Motor neuron (in vitro differentiated cells): Measurements from ENCODE around the gene PPP1CA. TPM values are rescaled to one million over a fixed set of nuclear protein-coding genes. Genes with fewer than 3 reads are reported as not detected.

ENCODE experiments used
- ATAC-seq, 8 experiments: fragments of 200-7000 bp; cut with Tn5 transposase; replicated peaks in 6 of 8; 2 replicates each; pipeline ENCODE4 v1.8.0; 2021; ENCODE audit warnings: mild to moderate bottlenecking in 8 of 8, moderate library complexity in 8 of 8
- H3K27ac ChIP-seq, 2 donors: fragments of 250-450 bp; sonication (Bioruptor Pico); 2 replicates each; pipeline ENCODE4 v1.9.0; 2021; ENCODE audit warnings: antibody characterized with exemption in 2 of 2, mild to moderate bottlenecking in 2 of 2, moderate library complexity in 1 of 2
- H3K4me1 ChIP-seq, 2 donors: fragments of 250-450 bp; sonication (Bioruptor Pico); replicated peaks in 1 of 2; 2 replicates each; pipeline ENCODE4 v1.6.1; 2021; ENCODE audit warnings: antibody characterized with exemption in 2 of 2, mild to moderate bottlenecking in 2 of 2, moderate library complexity in 1 of 2
- H3K4me3 ChIP-seq, 5 donors: fragments of 250-450 bp; sonication (Bioruptor Pico); 2 replicates each; pipeline ENCODE4 v1.9.0; 2021; ENCODE audit warnings: antibody characterized with exemption in 5 of 5, mild to moderate bottlenecking in 5 of 5, moderate library complexity in 4 of 5
- WGBS, 10 experiments: fragments of 450-650 bp; shearing (Covaris generic); methylation state at CpG; one replicate each; pipeline ENCODE4 v1.0.0; 2022; 5-methylcytosine and 5-hydroxymethylcytosine counted together
- in situ Hi-C, 9 experiments: fragments of 400-800 bp; cut with MboI; loops; one replicate each; pipeline ENCODE4 v1.15.0; 2021; ENCODE audit warnings: low sequenced_read_pairs in 9 of 9, low pct_unique_long_range_greater_than_20kb in 2 of 9; ENCODE audit not compliant: unreplicated experiment in 9 of 9
- total RNA-seq, 8 experiments: library from RNA; unstranded; fragments of 300-600 nt; gene quantifications; 2 replicates each; pipeline versions ENCODE4 v1.2.3 to v1.2.4, GENCODE V29; 2022

Gene PPP1CA
- total RNA-seq, 8 experiments from 2014 or later: 60.9 to 162 (median 104) TPM

GRCh38 chr11:67390947-67391303, 10.7 kb downstream of the PPP1CA start:
- WGBS, 10 experiments: 0 to 60% (median 17%) methylated on average over 1 to 12 of the region's 15 CpGs; no CpG with 5 or more reads in 2 of the 10 experiments
- peak overlapping the region; percentile 77 to 90 for H3K27ac ChIP-seq
- ATAC-seq: peak in 7 of 8 experiments; percentile 2 to 19 (median 6)
- in situ Hi-C loops: loop anchor here in 1 of 9 experiments (25.0 kb wide), 1 partner anchor 96 kb away; the partner anchor contains the start of gene AIP
- H3K4me1 ChIP-seq: peaks cover 6 to 10% of the 10 kb centered on the region in 2 donors
- H3K4me3 ChIP-seq: peak overlapping the region; percentile 57 to 79 (median 59)

DNA sequence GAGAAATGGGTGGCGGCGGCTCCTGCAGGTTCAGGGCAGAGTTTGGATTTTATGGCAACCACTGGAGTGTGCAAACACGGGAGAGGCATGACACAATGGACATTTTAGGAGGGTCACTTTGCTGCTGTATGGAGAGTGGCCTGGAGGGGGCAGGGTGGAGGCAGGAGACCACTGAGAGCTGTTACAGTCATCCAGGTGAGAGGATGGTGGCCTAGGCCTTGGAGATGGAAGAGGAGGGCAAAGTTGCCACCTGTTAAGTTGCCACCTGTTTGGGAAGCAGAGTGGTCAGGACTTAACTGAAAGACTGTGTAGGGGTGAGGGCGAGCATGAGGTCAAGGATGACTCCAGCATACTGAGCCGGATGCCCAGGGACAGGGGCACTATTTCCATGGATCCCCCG, 12.2 kb downstream of the PPP1CA start:
- WGBS, 10 experiments: 50 to 100% (median 58%) methylated on average over 2 to 5 of the region's 6 CpGs; no CpG with 5 or more reads in 4 of the 10 experiments
- H3K27ac ChIP-seq: no peak overlapping the region

DNA sequence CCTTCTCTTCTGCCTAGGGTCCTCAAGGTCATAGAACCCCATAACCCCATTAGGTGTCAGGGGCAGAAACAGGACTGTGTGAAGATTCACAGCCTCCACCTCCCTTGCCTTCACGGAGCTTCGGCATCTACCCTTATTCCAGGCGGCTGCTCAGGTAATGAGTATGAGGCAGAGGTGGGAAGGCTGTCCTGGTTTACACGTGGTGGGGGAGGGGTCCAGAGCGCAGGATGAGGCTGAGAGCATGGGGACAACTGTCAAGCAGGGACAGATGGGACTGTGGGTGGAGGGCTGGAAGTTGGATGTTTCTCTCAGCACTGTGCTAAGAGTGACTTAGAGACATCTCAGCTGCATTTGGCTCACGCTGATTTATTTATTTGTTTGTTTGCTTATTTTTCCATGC, 14.1 kb downstream of the PPP1CA start:
- H3K4me1 ChIP-seq: peaks cover 6 to 7% of the 10 kb centered on the region in 2 donors
- 20 to 83% (median 67%) methylated on average over 1 to 3 of the region's 6 CpGs; no CpG with 5 or more reads in 5 of the 10 experiments for WGBS, 10 experiments
- ATAC-seq: no peak
- no peak overlapping the region for H3K27ac ChIP-seq
- no peak overlapping the region for H3K4me3 ChIP-seq
- in situ Hi-C loops: loop anchor here in 1 of 9 experiments (25.0 kb wide), 1 partner anchor 100 kb away; the partner anchor contains the start of gene AIP

More for the DNA sequence above, 12.2 kb downstream of the PPP1CA start:
- in situ Hi-C loops: loop anchor here in 1 of 9 experiments (25.0 kb wide), 1 partner anchor 98 kb away; the partner anchor contains the start of gene AIP
- ATAC-seq: no peak
- Histone ChIP-seq H3K4me3 (no peak overlapping the region), H3K4me1 (peaks cover 6 to 10% of the 10 kb centered on the region in 2 donors)

GRCh38 chr11:67387069-67387468, 14.6 kb downstream of the PPP1CA start:
- Histone ChIP-seq H3K27ac (no peak overlapping the region), H3K4me3 (no peak overlapping the region), H3K4me1 (peaks cover 6% of the 10 kb centered on the region in 2 donors)
- ATAC-seq: no peak
- in situ Hi-C loops: loop anchor here in 1 of 9 experiments (25.0 kb wide), 1 partner anchor 100 kb away; the partner anchor contains the start of gene AIP
- WGBS, 10 experiments: 0 to 40% (median 30%) methylated on average over 1 to 7 of the region's 9 CpGs; no CpG with 5 or more reads in 6 of the 10 experiments

GRCh38 chr11:67384851-67385366, 16.7 kb downstream of the PPP1CA start:
- in situ Hi-C loops: loop anchor here in 1 of 9 experiments (25.0 kb wide), 1 partner anchor 102 kb away; the partner anchor contains the start of gene AIP
- WGBS, 10 experiments: 47 to 77% (median 55%) methylated on average over 1 to 3 of the region's 3 CpGs; no CpG with 5 or more reads in 6 of the 10 experiments
- ATAC-seq: peak in 3 of 8 experiments; percentile 11 to 72 (median 45)
- Histone ChIP-seq H3K4me3 (no peak overlapping the region), H3K27ac (no peak overlapping the region), H3K4me1 (peaks cover 0 to under 1% of the 10 kb centered on the region in 2 donors)

DNA sequence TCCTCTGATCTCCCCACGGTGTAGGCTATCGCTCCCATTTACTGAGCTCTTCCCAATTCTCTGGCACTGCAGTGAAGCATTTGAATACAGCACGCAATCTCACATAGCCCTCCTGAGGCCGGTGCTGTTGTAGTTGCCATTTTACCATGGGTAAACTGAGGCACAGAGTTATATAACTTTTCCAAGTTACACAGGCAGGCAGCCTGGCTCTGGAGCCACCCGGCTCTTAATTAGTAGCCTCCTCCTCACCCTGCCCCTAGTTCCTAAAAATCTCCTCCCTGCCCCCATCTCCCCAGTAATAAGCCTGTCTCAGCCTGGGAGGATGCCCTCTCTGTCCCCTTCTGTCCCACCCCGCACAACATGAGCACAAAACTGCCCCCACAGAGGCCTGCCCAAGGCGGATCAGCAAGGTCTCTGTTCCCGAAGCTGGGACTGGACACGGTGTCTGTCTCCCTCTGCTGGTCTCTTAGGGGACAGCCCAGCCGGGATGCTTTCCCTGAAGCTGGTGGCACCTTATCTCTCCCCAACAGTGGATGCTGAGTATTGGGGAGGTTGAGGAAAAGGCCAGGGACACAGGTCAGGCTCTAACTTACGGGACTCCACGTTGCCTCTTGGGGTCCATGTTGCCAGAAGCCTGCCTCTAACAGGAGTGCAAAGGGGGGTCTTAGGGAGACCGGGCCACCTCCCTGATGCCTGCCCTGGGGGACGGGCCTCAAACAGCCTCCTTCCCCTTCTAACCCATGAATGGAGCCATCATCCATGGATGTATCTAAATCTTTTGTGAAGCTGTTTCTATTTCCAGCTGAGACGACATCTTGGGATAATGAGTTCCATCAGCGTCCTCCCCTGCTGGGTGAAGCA, 19.2 kb downstream of the PPP1CA start:
- in situ Hi-C loops: loop anchor here in 1 of 9 experiments (25.0 kb wide), 1 partner anchor 105 kb away; the partner anchor contains the start of gene AIP
- peaks cover 0 to 6% of the 10 kb centered on the region in 2 donors for H3K4me1 ChIP-seq
- no peak overlapping the region for H3K4me3 ChIP-seq
- 0 to 100% (median 38%) methylated on average over 1 to 7 of the region's 16 CpGs; no CpG with 5 or more reads in 2 of the 10 experiments for WGBS, 10 experiments
- no peak overlapping the region for H3K27ac ChIP-seq
- peak; percentile 22 to 87 (median 77) for ATAC-seq

GRCh38 chr11:67381244-67381972, 20.2 kb downstream of the PPP1CA start:
- Histone ChIP-seq H3K4me3 (no peak overlapping the region), H3K4me1 (peaks cover 0 to 6% of the 10 kb centered on the region in 2 donors), H3K27ac (no peak overlapping the region)
- WGBS, 10 experiments: 77 to 100% (median 87%) methylated on average over 1 to 9 of the region's 13 CpGs
- no peak for ATAC-seq
- in situ Hi-C loops: loop anchor here in 1 of 9 experiments (25.0 kb wide), 1 partner anchor 106 kb away; the partner anchor contains the start of gene AIP

DNA sequence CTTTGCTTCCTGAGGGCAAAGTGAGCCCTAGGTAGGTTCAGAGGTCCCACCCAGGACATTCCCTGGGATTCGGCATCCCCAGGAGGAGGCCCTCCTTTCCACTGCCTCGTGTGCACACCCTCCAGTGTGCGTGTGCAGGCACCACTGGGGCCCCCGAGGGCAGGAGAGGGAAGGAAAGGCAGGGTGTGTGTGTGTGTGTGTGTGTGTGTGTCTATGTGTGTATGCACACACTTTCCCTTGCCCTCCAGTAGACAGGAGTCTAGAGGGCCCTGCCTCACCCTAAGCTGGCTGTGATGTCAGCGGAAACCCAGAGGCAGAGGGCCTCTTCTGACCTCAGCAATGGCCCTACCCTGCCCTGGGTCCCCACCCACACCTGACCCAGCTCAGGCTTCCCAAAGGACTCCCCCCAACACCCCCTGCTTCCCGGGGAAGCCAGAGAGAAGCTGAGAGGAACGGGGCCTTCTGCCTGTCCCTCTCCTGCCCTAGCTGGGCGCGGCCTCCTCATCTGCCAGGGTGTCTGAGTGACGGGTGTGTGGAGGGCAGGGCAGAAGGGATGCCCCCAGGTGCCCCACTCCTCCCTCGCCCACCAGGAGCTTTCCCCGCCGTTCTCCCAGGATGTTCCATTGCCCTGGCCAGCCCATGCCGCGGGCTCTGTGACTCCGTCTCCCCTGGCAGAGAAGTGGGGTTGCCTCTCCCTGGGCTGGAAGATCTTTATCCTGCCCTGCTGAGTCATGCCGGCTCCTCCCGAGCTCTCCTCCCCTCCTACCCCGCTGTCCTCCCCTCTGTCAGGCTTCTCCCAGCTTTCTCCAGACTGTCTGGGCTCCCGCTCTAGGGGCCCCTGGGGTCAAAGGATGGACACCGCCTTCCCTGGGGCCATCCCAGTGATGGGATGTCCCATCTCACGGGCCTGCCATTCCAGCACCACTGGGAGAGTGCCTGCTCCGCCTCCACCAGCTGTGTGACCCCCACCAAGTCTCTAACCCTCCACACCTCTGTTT, 22.3 kb downstream of the PPP1CA start:
- no peak overlapping the region for H3K4me3 ChIP-seq
- WGBS, 10 experiments: 33 to 100% (median 100%) methylated on average over 1 to 4 of the region's 23 CpGs; no CpG with 5 or more reads in 7 of the 10 experiments
- peaks cover 4 to 20% of the 10 kb centered on the region in 2 donors for H3K4me1 ChIP-seq
- in situ Hi-C loops: loop anchor here in 1 of 9 experiments (25.0 kb wide), 1 partner anchor 108 kb away; the partner anchor contains the start of gene AIP
- peak in 7 of 8 experiments; percentile 35 to 81 (median 50) for ATAC-seq
- H3K27ac ChIP-seq: no peak overlapping the region

GRCh38 chr11:67378544-67378943, 23.1 kb downstream of the PPP1CA start:
- H3K4me1 ChIP-seq: peaks cover 12 to 22% of the 10 kb centered on the region in 2 donors
- H3K27ac ChIP-seq: no peak overlapping the region
- WGBS, 10 experiments: 43 to 100% (median 90%) methylated on average over 1 to 3 of the region's 4 CpGs; no CpG with 5 or more reads in 6 of the 10 experiments
- no peak for ATAC-seq
- in situ Hi-C loops: loop anchor here in 1 of 9 experiments (25.0 kb wide), 1 partner anchor 109 kb away; the partner anchor contains the start of gene AIP
- no peak overlapping the region for H3K4me3 ChIP-seq

DNA sequence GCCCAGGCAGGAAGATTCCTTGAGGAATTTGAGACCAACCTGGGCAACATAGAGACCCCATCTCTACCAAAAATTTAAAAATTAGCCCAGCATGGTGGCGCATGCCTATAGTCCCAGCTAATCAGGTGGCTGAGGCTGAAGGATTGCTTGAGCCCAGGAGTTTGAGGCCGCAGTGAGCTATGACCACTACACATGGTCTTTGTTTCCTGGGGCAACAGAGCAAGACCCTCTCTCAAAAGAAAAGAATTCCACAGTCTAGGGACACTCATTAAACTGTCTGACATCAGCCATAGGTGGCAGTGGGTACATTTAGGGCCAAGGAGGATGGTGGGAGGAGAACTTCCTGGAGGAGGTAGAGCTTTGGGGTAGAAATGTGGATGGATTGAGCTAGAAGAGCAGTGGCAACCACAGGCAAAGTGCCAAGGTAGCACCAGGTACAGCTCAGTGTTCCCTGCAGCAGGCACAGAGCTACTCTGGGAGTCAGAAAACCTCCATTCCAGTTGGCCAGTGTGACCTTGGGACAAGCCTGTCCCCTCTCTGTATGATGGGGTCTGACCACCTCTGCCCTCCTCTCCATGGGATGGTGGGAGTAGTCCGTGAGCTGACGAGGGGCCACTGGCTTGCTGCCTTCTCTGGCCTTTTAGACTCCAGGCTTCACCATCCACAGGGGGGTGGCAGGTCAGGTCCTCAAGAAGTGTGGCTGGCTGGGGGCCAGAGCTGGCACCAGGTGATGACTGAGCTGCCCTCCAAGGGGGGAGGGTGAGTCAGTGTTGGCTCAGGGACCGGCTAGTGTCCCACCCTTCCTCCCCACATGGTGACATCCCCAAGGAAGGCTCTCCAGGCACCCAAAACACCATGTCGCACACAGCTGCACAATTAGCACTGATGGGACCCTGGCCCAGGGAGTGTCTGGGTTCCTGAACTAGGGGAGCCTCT, 24.5 kb downstream of the PPP1CA start:
- ATAC-seq: no peak
- in situ Hi-C loops: loop anchor here in 1 of 9 experiments (25.0 kb wide), 1 partner anchor 110 kb away; the partner anchor contains the start of gene AIP
- WGBS, 10 experiments: 40 to 88% (median 63%) methylated on average over 1 to 2 of the region's 6 CpGs; no CpG with 5 or more reads in 6 of the 10 experiments
- Histone ChIP-seq H3K4me3 (no peak overlapping the region), H3K4me1 (peaks cover 13 to 24% of the 10 kb centered on the region in 2 donors), H3K27ac (no peak overlapping the region)
